PC-3 (cell line): ENCODE data around the gene CDC25B. TPM values are rescaled to one million over a fixed set of nuclear protein-coding genes. Genes with fewer than 3 reads are reported as not detected.

ENCODE experiments used
- ATAC-seq: fragments of 200-7000 bp; cut with Tn5 transposase; 2 replicates; pipeline ENCODE4 v1.9.1; 2020; ENCODE audit warnings: mild to moderate bottlenecking, moderate library complexity
- BruUV-seq: library from RNA; stranded (reverse); fragments of 400-500 nt; replicated peaks from 2 replicates; lab custom pipeline; 2021; lab: Mats Ljungman, UMichigan
- CTCF ChIA-PET: fragments of 300-600 bp; sonication (Branson Sonifier 250); formaldehyde crosslinking; loops from one replicate; lab custom pipeline; 2022; ENCODE audit warnings: antibody characterized with exemption; lab: Charles Lee
- POLR2A ChIA-PET: fragments of 300-600 bp; sonication (Branson Sonifier 250); formaldehyde crosslinking; loops from one replicate; lab custom pipeline; 2022; ENCODE audit warnings: antibody characterized with exemption; ENCODE audit not compliant: unreplicated experiment; lab: Charles Lee
- DNase-seq: peaks from one replicate; pipeline ENCODE4 v3.0.0-alpha.2; 2015
- H2AFZ ChIP-seq: fragments of 300-600 bp; sonication (generic); 2 replicates; pipeline ENCODE4 v1.6.0; 2016; ENCODE audit warnings: antibody characterized with exemption, low read length
- H3F3A ChIP-seq: fragments of 300-600 bp; sonication (generic); one replicate; pipeline ENCODE4 v1.6.0; 2017; ENCODE audit warnings: antibody characterized with exemption, low read length, control low read depth, mild to moderate bottlenecking; ENCODE audit not compliant: unreplicated experiment
- H3K27ac ChIP-seq: fragments of 300-600 bp; sonication (generic); 2 replicates; pipeline ENCODE4 v1.5.1; 2016; ENCODE audit warnings: mild to moderate bottlenecking, low read length
- H3K27me3 ChIP-seq: fragments of 300-600 bp; sonication (generic); 2 replicates; pipeline ENCODE4 v1.6.1; 2016; ENCODE audit warnings: low read length, mixed read lengths
- H3K36me3 ChIP-seq: fragments of 300-600 bp; sonication (generic); 2 replicates; pipeline ENCODE4 v1.6.1; 2016; ENCODE audit warnings: low read depth, mixed run types, low read length, mixed read lengths
- H3K4me1 ChIP-seq: fragments of 300-600 bp; sonication (generic); 2 replicates; pipeline ENCODE4 v1.5.1; 2016; ENCODE audit warnings: low read length; ENCODE audit not compliant: insufficient read depth
- H3K4me2 ChIP-seq: fragments of 300-600 bp; sonication (generic); 2 replicates; pipeline ENCODE4 v1.6.0; 2016; ENCODE audit warnings: low read length
- H3K4me3 ChIP-seq: fragments of 300-600 bp; sonication (generic); 2 replicates; pipeline ENCODE4 v1.5.1; 2016; ENCODE audit warnings: mild to moderate bottlenecking, low read length, mixed read lengths
- H3K79me2 ChIP-seq: fragments of 300-600 bp; sonication (generic); 2 replicates; pipeline ENCODE4 v1.6.1; 2017; ENCODE audit warnings: low read length, mixed read lengths
- H3K9ac ChIP-seq: fragments of 300-600 bp; sonication (generic); 2 replicates; pipeline ENCODE4 v1.6.0; 2016; ENCODE audit warnings: mild to moderate bottlenecking, low read length
- H3K9me2 ChIP-seq: fragments of 300-600 bp; sonication (generic); replicated peaks from 2 replicates; pipeline ENCODE4 v1.6.1; 2016; ENCODE audit warnings: mixed run types, low read length, mixed read lengths
- H3K9me3 ChIP-seq: fragments of 300-600 bp; sonication (generic); 2 replicates; pipeline ENCODE4 v1.6.1; 2016; ENCODE audit warnings: low read length, mixed read lengths
- H4K20me1 ChIP-seq: fragments of 300-600 bp; sonication (generic); 2 replicates; pipeline ENCODE4 v1.6.1; 2016; ENCODE audit warnings: low read length, mixed read lengths
- EZH2 ChIP-seq: fragments of 300-600 bp; sonication (generic); IDR thresholded peaks from one replicate; pipeline ENCODE4 v1.6.1; 2017; ENCODE audit warnings: antibody characterized with exemption, mild to moderate bottlenecking, low read length; ENCODE audit not compliant: unreplicated experiment
- EZH2phosphoT487 ChIP-seq: fragments of 300-600 bp; sonication (generic); IDR thresholded peaks from 2 replicates; pipeline ENCODE4 v1.6.1; 2018; ENCODE audit warnings: mild to moderate bottlenecking, antibody characterized with exemption, low read length, borderline replicate concordance
- intact Hi-C: fragments of 100-400 bp; cut with micrococcal nuclease; formaldehyde crosslinking; loops from 2 replicates; pipeline ENCODE4 v1.9.0; 2023
- total RNA-seq: library from RNA; depleted of rRNA; stranded (reverse); fragments of >200 nt; gene quantifications from 2 replicates; pipeline ENCODE4 v1.2.3, GENCODE V29; 2014
- TF ChIP-seq, protein P1 (sequence below): fragments of 300-600 bp; sonication (generic); conservative IDR thresholded peaks from 2 replicates; pipeline ENCODE4 v1.5.1; 2017; ENCODE audit warnings: antibody characterized with exemption, low read depth, mild to moderate bottlenecking, low read length

CDC25B gene
- total RNA-seq, 1 experiment from 2014 or later: 89.7 TPM

DNA sequence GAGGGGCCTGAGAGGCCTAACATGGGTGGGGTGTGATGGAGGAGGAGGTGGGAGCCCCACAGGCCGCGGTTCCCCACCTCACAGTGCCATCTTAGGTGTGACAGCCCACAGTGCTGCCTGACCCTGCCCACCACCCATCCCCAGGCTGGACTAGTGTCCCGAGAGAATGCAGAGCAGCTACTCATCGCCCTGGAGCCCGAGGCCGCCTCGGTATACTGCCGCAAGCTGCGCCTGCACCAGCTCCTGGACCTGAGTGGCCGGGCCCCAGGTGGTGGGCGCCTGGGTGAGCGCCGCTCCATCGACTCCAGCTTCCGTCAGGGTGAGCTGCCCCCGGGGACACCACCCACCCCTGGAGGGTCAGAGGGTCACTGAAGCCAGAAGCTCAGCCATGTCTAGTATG is 48.0 kb upstream of the CDC25B start:
- Histone ChIP-seq H3K9me3 (no peaks in the 10 kb centered on the region), H3K4me2 (no peak overlapping the region), H3K79me2 (no peaks in the 10 kb centered on the region), H3F3A (no peaks in the 10 kb centered on the region), H3K36me3 (peaks cover 9% of the 10 kb centered on the region; the same call in 1 of the 2 replicates), H4K20me1 (no peaks in the 10 kb centered on the region), H3K4me3 (no peak overlapping the region), H3K9ac (no peak overlapping the region), H3K4me1 (no peaks in the 10 kb centered on the region), H3K27ac (no peak overlapping the region), H3K9me2 (no peaks in the 10 kb centered on the region), H2AFZ (no peak overlapping the region), H3K27me3 (no peaks in the 10 kb centered on the region)
- intact Hi-C loops: no loop called here
- ChIA-PET CTCF (interaction anchor here (1.0 kb wide), 1 partner anchor 31 kb away, joined by 3 read pairs; no protein-coding TSS in a partner anchor), POLR2A (no interaction called here)
- DNase-seq (no peak), ATAC-seq (no peak)
- no TSS peak for BruUV-seq
- TF ChIP-seq EZH2 (no peak), EZH2phosphoT487 (no peak)
- TF ChIP-seq, protein P1, sequence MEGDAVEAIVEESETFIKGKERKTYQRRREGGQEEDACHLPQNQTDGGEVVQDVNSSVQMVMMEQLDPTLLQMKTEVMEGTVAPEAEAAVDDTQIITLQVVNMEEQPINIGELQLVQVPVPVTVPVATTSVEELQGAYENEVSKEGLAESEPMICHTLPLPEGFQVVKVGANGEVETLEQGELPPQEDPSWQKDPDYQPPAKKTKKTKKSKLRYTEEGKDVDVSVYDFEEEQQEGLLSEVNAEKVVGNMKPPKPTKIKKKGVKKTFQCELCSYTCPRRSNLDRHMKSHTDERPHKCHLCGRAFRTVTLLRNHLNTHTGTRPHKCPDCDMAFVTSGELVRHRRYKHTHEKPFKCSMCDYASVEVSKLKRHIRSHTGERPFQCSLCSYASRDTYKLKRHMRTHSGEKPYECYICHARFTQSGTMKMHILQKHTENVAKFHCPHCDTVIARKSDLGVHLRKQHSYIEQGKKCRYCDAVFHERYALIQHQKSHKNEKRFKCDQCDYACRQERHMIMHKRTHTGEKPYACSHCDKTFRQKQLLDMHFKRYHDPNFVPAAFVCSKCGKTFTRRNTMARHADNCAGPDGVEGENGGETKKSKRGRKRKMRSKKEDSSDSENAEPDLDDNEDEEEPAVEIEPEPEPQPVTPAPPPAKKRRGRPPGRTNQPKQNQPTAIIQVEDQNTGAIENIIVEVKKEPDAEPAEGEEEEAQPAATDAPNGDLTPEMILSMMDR: no peak

DNA sequence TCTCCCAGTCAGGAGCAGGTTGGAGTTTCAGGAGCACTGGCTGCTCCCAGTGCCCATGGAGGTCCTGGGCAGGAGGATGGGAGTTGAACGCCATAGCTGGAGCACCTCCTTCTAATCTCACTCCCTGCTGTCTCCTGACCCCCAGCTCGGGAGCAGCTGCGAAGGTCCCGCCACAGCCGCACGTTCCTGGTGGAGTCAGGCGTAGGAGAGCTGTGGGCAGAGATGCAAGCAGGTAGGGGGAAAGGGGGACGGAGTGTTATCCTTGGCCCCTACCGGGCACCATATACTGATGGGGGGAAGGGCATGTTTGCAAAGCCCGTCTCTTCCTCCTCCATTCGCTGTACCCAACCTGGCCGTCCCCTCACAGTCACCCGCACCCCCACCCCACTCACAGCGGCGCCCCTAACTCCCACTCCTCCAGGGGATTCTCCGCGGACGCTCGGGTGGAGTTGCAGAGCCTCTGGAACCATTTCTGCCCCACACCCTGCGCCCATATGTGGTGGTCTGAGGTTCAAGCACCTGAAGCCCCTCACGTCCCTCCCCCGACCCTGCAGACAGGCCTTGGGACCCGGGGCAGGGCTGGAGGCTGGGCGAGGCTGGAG is 46.9 kb upstream of the CDC25B start:
- ATAC-seq: no peak
- Histone ChIP-seq H2AFZ (no peak overlapping the region), H3K9me3 (no peaks in the 10 kb centered on the region), H3K9ac (no peak overlapping the region), H3K9me2 (no peaks in the 10 kb centered on the region), H3K36me3 (peaks cover 9% of the 10 kb centered on the region; the same call in 1 of the 2 replicates), H4K20me1 (no peaks in the 10 kb centered on the region), H3K27me3 (no peaks in the 10 kb centered on the region), H3K27ac (no peak overlapping the region), H3K79me2 (no peaks in the 10 kb centered on the region), H3K4me2 (no peak overlapping the region), H3K4me1 (no peaks in the 10 kb centered on the region), H3F3A (no peaks in the 10 kb centered on the region), H3K4me3 (no peak overlapping the region)
- no peak for DNase-seq
- POLR2A ChIA-PET: no interaction called here
- no TSS peak for BruUV-seq
- intact Hi-C loops: no loop called here
- CTCF ChIA-PET: interaction anchor here (0.6 to 1.0 kb wide), 2 partner anchors 32 to 71 kb away, joined by 3 to 5 read pairs; no protein-coding TSS in a partner anchor
- TF ChIP-seq EZH2 (no peak), EZH2phosphoT487 (no peak)
- TF ChIP-seq, protein P1: no peak
